NT2/D1 (cell line): ENCODE measurements around the gene TMEM132C.

Experiments used
- SUZ12 ChIP-seq: IDR thresholded peaks from 2 replicates; pipeline ENCODE4 v1.6.1; 2011; ENCODE audit not compliant: insufficient read length, insufficient read depth; ENCODE audit errors: extremely low read depth
- ZNF274 ChIP-seq: IDR thresholded peaks from 2 replicates; pipeline ENCODE4 v1.6.1; 2011; ENCODE audit warnings: mild to moderate bottlenecking, low read depth, low read length

DNA sequence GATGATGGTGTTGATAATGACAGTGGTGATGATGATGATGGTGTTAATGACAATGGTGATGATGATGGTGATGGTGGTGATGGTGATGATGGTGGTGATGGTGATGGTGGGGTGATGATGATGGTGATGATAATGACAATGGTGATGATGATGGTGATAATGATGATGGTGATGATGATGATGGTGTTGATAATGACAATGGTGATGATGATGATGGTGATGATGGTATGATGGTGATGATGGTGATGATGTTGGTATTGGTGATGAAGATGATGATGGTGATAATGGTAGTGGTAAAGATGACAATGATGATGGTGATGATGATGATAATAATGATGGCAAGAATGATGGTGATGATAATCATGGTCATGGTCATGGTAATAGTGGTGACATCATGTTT is 372.1 kb downstream of the TMEM132C start:
- TF ChIP-seq SUZ12 (no peak), ZNF274 (no peak)
